Chondrocyte (in vitro differentiated cells): Measurements from ENCODE around the gene PCDH12. TPM values are rescaled to one million over a fixed set of nuclear protein-coding genes. Genes with fewer than 3 reads are reported as not detected.
A peak's percentile ranks its signal among the peaks of the same experiment; 100 is the strongest.

Experiments used
- DNase-seq: peaks from one replicate; pipeline ENCODE4 v3.0.0; 2021; ENCODE audit warnings: mixed read lengths, low spot score
- H3K27ac Mint-ChIP-seq: one replicate; pipeline ENCODE4 v1.8.0; 2021; ENCODE audit warnings: mild to moderate bottlenecking, moderate library complexity, mixed read lengths; ENCODE audit not compliant: unreplicated experiment
- H3K27me3 Mint-ChIP-seq: 2 replicates; pipeline ENCODE4 v1.8.0; 2021; ENCODE audit warnings: low read depth, mixed read lengths
- H3K36me3 Mint-ChIP-seq: 2 replicates; pipeline ENCODE4 v1.8.0; 2021; ENCODE audit warnings: low read depth, mixed read lengths
- H3K4me1 Mint-ChIP-seq: 2 replicates; pipeline ENCODE4 v1.8.0; 2021; ENCODE audit warnings: low read depth, mild to moderate bottlenecking, mixed read lengths
- H3K4me3 Mint-ChIP-seq: one replicate; pipeline ENCODE4 v1.8.0; 2021; ENCODE audit warnings: mild to moderate bottlenecking, moderate library complexity, mixed read lengths; ENCODE audit not compliant: unreplicated experiment
- H3K9me3 Mint-ChIP-seq: 2 replicates; pipeline ENCODE4 v1.8.0; 2021; ENCODE audit warnings: low read depth, mixed read lengths
- total RNA-seq: library from RNA; stranded (reverse); gene quantifications from 3 replicates; pipeline ENCODE4 v1.2.1, GENCODE V29; 2021
- TF ChIP-seq, protein P1 (sequence below): fragments of 200-600 bp; sonication (generic); IDR thresholded peaks from 2 replicates; pipeline ENCODE4 v1.5.0; 2021; ENCODE audit warnings: antibody characterized with exemption, mild to moderate bottlenecking, moderate library complexity

Gene PCDH12
- total RNA-seq, 1 donor from 2014 or later: 0.02 TPM

DNA sequence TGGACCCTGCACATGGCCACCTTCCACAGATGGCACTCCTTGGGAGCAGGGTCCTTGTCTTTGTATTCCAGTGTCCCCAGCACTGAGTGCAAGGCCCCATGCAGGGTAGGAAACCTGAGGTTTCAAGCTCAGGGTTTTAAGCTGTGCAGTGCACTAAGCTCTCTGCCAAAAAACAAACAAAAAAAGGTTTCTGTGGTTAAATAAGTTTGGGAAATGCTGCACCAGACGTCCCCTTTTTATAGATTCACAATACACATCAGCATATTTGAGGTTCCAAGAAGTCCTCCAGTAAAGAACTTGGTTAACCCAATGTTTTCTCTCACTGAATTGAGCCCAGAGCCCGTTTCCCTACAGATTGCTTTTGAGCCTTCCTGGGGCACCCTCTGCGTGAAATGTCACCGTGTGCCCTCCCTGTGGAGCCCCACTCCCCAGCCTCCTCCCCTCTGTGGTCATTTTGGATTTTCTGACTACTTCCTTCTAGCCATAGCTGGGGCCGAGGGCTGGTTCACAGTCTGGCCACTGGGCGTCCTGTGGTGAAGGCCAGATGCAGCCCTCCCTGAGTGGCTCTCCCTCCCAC is 17.2 kb downstream of the PCDH12 start:
- TF ChIP-seq, protein P1, sequence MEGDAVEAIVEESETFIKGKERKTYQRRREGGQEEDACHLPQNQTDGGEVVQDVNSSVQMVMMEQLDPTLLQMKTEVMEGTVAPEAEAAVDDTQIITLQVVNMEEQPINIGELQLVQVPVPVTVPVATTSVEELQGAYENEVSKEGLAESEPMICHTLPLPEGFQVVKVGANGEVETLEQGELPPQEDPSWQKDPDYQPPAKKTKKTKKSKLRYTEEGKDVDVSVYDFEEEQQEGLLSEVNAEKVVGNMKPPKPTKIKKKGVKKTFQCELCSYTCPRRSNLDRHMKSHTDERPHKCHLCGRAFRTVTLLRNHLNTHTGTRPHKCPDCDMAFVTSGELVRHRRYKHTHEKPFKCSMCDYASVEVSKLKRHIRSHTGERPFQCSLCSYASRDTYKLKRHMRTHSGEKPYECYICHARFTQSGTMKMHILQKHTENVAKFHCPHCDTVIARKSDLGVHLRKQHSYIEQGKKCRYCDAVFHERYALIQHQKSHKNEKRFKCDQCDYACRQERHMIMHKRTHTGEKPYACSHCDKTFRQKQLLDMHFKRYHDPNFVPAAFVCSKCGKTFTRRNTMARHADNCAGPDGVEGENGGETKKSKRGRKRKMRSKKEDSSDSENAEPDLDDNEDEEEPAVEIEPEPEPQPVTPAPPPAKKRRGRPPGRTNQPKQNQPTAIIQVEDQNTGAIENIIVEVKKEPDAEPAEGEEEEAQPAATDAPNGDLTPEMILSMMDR: peak; percentile 18
- Mint-ChIP-seq H3K4me3 (no peak overlapping the region), H3K27me3 (no peaks in the 10 kb centered on the region), H3K27ac (peak overlapping the region; percentile 80), H3K9me3 (no peaks in the 10 kb centered on the region), H3K4me1 (peaks cover 23% of the 10 kb centered on the region), H3K36me3 (peaks cover 12% of the 10 kb centered on the region)
- DNase-seq: no peak

DNA sequence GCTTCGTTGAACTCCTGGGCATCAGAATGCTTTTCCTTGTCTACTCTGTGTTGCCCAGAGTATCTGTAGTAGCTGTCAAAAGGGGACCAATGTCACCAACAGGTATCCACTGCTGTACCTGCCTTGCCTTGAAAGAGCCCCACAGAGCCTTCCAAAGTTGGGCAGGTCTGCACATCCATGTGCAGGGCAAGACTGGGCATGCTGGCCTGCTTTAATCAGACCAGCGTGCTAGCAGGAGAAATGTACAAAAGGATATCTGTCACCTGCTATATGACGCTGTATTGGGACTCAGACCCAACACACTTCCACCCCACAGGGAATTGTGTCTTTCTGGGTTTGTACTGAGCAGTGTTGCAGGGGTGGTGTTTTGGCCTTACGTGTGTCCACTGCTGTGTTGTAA is 22.5 kb downstream of the PCDH12 start:
- DNase-seq: no peak
- Mint-ChIP-seq H3K27me3 (no peaks in the 10 kb centered on the region), H3K36me3 (peaks cover 28% of the 10 kb centered on the region), H3K27ac (no peak overlapping the region), H3K9me3 (no peaks in the 10 kb centered on the region), H3K4me1 (peaks cover 2% of the 10 kb centered on the region), H3K4me3 (no peak overlapping the region)
- TF ChIP-seq, protein P1: no peak

DNA sequence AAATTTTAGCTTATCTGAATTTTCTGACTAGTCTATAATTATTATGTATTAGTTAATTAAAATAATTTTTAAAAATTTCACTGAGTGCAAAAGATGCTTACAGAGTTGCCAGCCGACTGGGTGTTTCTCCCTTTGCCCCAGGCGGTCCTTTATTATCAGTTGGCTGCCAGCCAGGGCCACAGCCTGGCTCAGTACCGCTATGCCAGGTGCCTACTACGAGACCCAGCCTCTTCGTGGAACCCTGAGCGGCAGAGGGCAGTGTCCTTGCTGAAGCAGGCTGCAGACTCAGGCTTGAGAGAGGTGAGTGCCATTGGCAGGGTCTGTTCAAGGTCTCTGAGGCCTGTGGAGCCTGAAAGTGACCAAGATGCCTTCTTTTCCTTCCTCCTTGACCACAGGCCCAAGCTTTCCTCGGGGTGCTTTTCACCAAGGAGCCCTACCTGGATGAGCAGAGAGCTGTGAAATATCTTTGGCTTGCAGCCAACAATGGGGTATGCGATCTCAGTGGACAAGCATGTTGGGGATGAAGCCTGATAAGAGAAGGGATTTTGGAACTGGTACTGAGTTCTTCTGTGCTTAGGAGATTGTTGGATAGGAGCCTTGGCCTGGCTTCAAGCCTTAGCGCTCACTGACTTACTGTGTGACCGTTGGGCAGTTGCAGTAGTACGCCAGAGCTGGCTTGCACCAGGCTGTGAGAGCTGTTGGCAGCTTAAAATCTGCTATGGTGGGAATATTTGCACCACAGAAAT is 23.7 kb downstream of the PCDH12 start:
- H3K36me3 Mint-ChIP-seq: peaks cover 23% of the 10 kb centered on the region
- H3K4me1 Mint-ChIP-seq: no peaks in the 10 kb centered on the region
- DNase-seq: no peak
- no peaks in the 10 kb centered on the region for H3K27me3 Mint-ChIP-seq
- H3K27ac Mint-ChIP-seq: no peak overlapping the region
- no peaks in the 10 kb centered on the region for H3K9me3 Mint-ChIP-seq
- TF ChIP-seq, protein P1: no peak
- H3K4me3 Mint-ChIP-seq: no peak overlapping the region

DNA sequence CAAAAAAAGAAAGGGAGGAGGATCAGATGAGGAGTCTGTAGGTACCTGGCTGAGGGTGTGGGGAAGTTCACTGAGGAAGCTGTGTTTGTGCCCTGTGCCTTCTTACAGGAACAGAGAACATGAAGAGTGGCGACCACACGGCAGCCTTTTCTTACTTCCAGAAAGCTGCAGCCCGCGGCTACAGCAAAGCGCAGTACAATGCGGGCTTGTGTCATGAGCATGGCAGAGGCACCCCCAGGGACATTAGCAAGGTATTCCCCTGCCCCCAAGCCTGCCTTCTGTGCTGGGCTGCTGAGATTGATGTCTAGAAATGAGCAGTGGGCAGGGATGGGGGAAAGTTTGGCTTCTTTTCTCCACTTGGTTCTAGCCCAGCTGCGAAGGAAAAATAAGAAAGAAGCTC is 24.9 kb downstream of the PCDH12 start:
- TF ChIP-seq, protein P1: no peak
- Mint-ChIP-seq H3K27ac (no peak overlapping the region), H3K9me3 (no peaks in the 10 kb centered on the region), H3K27me3 (no peaks in the 10 kb centered on the region), H3K4me3 (no peak overlapping the region), H3K36me3 (peaks cover 27% of the 10 kb centered on the region), H3K4me1 (no peaks in the 10 kb centered on the region)
- no peak for DNase-seq

DNA sequence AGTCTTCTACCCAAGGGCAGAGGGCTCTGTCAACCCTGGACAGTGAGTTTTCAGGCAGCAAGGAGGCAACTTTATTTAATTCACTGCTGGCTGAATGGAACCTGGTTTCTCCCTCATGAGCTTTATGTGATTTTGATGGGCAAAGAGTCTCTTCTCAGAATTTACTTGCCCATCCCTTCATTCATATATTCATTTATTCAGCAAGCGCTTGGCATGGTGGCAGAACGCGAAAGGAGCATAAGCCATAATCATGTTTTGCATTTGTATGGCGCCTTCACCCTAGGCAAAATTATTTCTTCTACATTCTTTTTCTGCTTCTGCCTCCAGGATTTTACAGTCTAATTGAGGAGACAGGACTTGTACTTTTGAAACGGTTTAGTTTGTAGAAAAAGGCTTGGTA is 26.3 kb downstream of the PCDH12 start:
- no peaks in the 10 kb centered on the region for H3K9me3 Mint-ChIP-seq
- no peaks in the 10 kb centered on the region for H3K27me3 Mint-ChIP-seq
- no peak for DNase-seq
- no peak overlapping the region for H3K4me3 Mint-ChIP-seq
- TF ChIP-seq, protein P1: no peak
- no peaks in the 10 kb centered on the region for H3K4me1 Mint-ChIP-seq
- H3K27ac Mint-ChIP-seq: no peak overlapping the region
- H3K36me3 Mint-ChIP-seq: peaks cover 33% of the 10 kb centered on the region
